ENCODE measurements around the gene TMEM263. TPM values are rescaled to one million over a fixed set of nuclear protein-coding genes. Genes with fewer than 3 reads are reported as not detected.
A peak's percentile ranks its signal among the peaks of the same experiment; 100 is the strongest.

TMEM263 gene
- total RNA-seq, 1 experiment from 2014 or later: 38.5 TPM

GRCh38 chr12:106926657-106927056 is 29.1 kb upstream of the TMEM263 start:
- Histone ChIP-seq H3K36me3 (ENCODE audit: insufficient read depth, low read length) (no peaks in the 10 kb centered on the region), H3K79me2 (ENCODE audit: low read length) (no peaks in the 10 kb centered on the region), H3K27me3 (ENCODE audit: low read length) (no peaks in the 10 kb centered on the region), H3K27ac (ENCODE audit: low read length) (no peak overlapping the region), H3K9ac (ENCODE audit: low read length) (no peak overlapping the region), H3K9me3 (ENCODE audit: low read length) (no peaks in the 10 kb centered on the region), H3K9me2 (replicated peaks; ENCODE audit: insufficient read depth, low read length) (no peaks in the 10 kb centered on the region), H3K4me2 (ENCODE audit: low read depth, low read length, poor library complexity, severe bottlenecking) (no peak overlapping the region), H2AFZ (ENCODE audit: low read length) (no peak overlapping the region), H3K4me1 (ENCODE audit: low read length) (no peaks in the 10 kb centered on the region), H3K4me3 (ENCODE audit: low read length) (no peak overlapping the region), H4K20me1 (ENCODE audit: insufficient read depth, low read depth, low read length) (no peaks in the 10 kb centered on the region)
- no peak for DNase-seq

DNA sequence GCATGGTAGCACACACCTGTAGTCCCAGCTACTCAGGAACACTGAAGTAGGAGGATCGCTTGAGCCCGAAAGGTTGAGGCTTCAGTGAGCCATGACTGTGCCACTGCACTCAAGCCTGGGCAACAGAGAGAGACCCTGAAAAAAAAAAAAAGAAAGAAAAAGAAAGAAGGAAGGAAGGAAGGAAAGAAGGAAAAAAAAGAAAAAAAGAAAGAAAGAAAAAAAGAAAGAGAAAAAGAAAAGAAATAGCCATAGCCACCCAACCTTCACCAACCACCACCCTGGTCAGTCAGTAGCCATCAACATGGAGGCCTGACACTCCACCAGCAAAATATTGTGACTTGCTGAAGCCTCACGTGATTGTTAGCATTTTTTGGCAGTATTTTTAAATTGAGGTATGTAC is 21.4 kb upstream of the TMEM263 start:
- Histone ChIP-seq H3K36me3 (ENCODE audit: insufficient read depth, low read length) (no peaks in the 10 kb centered on the region), H3K4me3 (ENCODE audit: low read length) (no peak overlapping the region), H3K9me2 (replicated peaks; ENCODE audit: insufficient read depth, low read length) (no peaks in the 10 kb centered on the region), H3K79me2 (ENCODE audit: low read length) (no peaks in the 10 kb centered on the region), H3K9ac (ENCODE audit: low read length) (no peak overlapping the region), H3K9me3 (ENCODE audit: low read length) (no peaks in the 10 kb centered on the region), H3K27ac (ENCODE audit: low read length) (no peak overlapping the region), H4K20me1 (ENCODE audit: insufficient read depth, low read depth, low read length) (no peaks in the 10 kb centered on the region), H2AFZ (ENCODE audit: low read length) (no peak overlapping the region), H3K4me2 (ENCODE audit: low read depth, low read length, poor library complexity, severe bottlenecking) (no peak overlapping the region), H3K4me1 (ENCODE audit: low read length) (no peaks in the 10 kb centered on the region), H3K27me3 (ENCODE audit: low read length) (no peaks in the 10 kb centered on the region)
- DNase-seq: no peak

DNA sequence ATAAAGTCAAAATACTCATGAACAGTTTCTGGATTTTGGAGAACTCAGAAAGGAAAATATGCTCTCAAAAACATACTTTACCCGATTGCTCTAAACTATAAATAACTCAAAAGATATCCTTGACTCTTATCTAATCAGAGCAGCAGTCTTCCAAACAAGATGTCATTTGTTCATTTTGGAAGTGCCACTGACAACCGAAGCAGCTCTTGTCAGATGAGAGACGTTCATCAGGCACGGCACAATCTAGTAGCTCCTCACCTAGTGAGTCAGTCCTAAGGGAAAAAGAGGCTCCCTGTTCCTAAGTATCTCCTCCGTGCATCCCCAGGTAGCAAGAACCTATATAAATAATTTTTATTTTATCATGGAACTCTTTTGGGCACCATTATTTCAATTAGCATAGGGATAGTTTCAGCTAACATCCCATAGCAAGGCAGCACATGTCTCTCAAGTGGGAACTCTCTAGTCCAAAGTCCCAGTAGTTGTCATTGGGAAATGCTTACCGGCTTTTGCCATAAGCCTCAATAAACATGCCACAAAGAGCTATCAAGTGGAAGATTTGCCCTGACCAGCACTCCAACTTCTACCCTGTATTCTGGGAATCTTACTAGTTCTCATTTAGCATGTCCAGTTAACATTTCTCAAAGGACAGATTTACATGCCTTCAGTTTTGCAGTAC is 14.1 kb upstream of the TMEM263 start:
- H3K4me2 ChIP-seq (ENCODE audit: low read depth, low read length, poor library complexity, severe bottlenecking): no peak overlapping the region
- H3K9me2 ChIP-seq (replicated peaks; ENCODE audit: insufficient read depth, low read length): no peaks in the 10 kb centered on the region
- H2AFZ ChIP-seq (ENCODE audit: low read length): no peak overlapping the region
- H3K4me3 ChIP-seq (ENCODE audit: low read length): no peak overlapping the region
- H4K20me1 ChIP-seq (ENCODE audit: insufficient read depth, low read depth, low read length): no peaks in the 10 kb centered on the region
- no peak overlapping the region for H3K27ac ChIP-seq (ENCODE audit: low read length)
- no peak overlapping the region for H3K9ac ChIP-seq (ENCODE audit: low read length)
- no peaks in the 10 kb centered on the region for H3K36me3 ChIP-seq (ENCODE audit: insufficient read depth, low read length)
- H3K4me1 ChIP-seq (ENCODE audit: low read length): no peaks in the 10 kb centered on the region
- peaks cover 5% of the 10 kb centered on the region; the same call in 1 of the 2 replicates for H3K9me3 ChIP-seq (ENCODE audit: low read length)
- no peaks in the 10 kb centered on the region for H3K79me2 ChIP-seq (ENCODE audit: low read length)
- H3K27me3 ChIP-seq (ENCODE audit: low read length): no peaks in the 10 kb centered on the region
- DNase-seq: peak; percentile 29

GRCh38 chr12:106942775-106943174 is 12.9 kb upstream of the TMEM263 start:
- DNase-seq: peak; percentile 11
- Histone ChIP-seq H3K4me1 (ENCODE audit: low read length) (no peaks in the 10 kb centered on the region), H3K4me2 (ENCODE audit: low read depth, low read length, poor library complexity, severe bottlenecking) (no peak overlapping the region), H3K9ac (ENCODE audit: low read length) (no peak overlapping the region), H3K9me2 (replicated peaks; ENCODE audit: insufficient read depth, low read length) (no peaks in the 10 kb centered on the region), H3K27me3 (ENCODE audit: low read length) (no peaks in the 10 kb centered on the region), H3K36me3 (ENCODE audit: insufficient read depth, low read length) (no peaks in the 10 kb centered on the region), H3K79me2 (ENCODE audit: low read length) (no peaks in the 10 kb centered on the region), H3K4me3 (ENCODE audit: low read length) (no peak overlapping the region), H3K27ac (ENCODE audit: low read length) (no peak overlapping the region), H4K20me1 (ENCODE audit: insufficient read depth, low read depth, low read length) (no peaks in the 10 kb centered on the region), H3K9me3 (ENCODE audit: low read length) (peaks cover 5% of the 10 kb centered on the region; the same call in 1 of the 2 replicates), H2AFZ (ENCODE audit: low read length) (no peak overlapping the region)

DNA sequence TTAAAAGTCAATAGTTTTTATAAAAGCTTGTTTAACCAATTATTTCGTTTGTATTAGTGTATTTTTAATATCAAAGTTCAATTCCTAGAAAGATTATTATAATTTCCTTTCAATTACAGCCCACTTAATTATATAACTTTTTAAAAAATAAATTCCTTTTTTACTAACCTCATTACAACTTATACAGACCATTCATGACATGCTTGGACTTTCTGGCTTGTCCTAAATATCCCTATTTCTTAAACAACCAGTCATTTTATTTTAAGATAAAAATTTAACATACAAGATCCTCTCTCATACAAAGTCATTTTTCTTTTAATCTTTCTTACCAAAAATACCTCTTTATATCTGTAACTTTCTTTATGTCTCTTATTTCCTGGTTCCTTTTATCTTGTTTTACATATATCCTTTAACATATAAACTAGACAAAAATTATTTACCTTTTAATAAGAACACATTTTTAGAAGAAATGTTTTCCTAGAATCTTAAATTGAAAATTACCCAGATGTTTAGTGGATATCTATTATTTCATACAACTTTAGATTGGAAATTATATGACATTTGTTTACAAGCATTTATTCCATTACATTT is 10.4 kb upstream of the TMEM263 start:
- no peaks in the 10 kb centered on the region for H3K4me1 ChIP-seq (ENCODE audit: low read length)
- H3K4me3 ChIP-seq (ENCODE audit: low read length): no peak overlapping the region
- H4K20me1 ChIP-seq (ENCODE audit: insufficient read depth, low read depth, low read length): no peaks in the 10 kb centered on the region
- H3K36me3 ChIP-seq (ENCODE audit: insufficient read depth, low read length): no peaks in the 10 kb centered on the region
- H3K79me2 ChIP-seq (ENCODE audit: low read length): no peaks in the 10 kb centered on the region
- peak; percentile 35 for DNase-seq
- H3K27ac ChIP-seq (ENCODE audit: low read length): no peak overlapping the region
- H3K9me2 ChIP-seq (replicated peaks; ENCODE audit: insufficient read depth, low read length): no peaks in the 10 kb centered on the region
- no peak overlapping the region for H3K9ac ChIP-seq (ENCODE audit: low read length)
- H3K9me3 ChIP-seq (ENCODE audit: low read length): peaks cover 5% of the 10 kb centered on the region; the same call in 1 of the 2 replicates
- no peak overlapping the region for H2AFZ ChIP-seq (ENCODE audit: low read length)
- H3K4me2 ChIP-seq (ENCODE audit: low read depth, low read length, poor library complexity, severe bottlenecking): no peak overlapping the region
- H3K27me3 ChIP-seq (ENCODE audit: low read length): no peaks in the 10 kb centered on the region

DNA sequence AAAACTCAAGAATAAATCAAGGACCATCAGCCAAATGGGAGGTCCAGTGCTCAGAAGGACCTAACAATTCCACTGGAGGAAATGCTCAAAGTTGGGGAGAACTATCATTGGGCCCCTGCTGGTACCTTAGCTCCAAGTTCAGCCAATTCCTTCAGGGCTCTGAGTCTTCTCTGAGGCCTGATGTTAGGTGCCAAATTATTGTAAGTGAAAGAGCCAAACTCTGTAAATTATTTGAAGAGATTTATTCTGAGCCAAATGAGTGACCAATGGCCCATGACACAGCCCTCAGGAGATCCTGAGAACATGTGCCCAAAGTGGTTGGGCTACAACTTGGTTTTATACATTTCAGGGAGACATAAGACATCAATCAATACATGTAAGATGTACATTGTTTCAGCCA is 8.2 kb upstream of the TMEM263 start:
- no peak for DNase-seq
- no peaks in the 10 kb centered on the region for H3K9me2 ChIP-seq (replicated peaks; ENCODE audit: insufficient read depth, low read length)
- H3K9me3 ChIP-seq (ENCODE audit: low read length): peaks cover 5% of the 10 kb centered on the region; the same call in 1 of the 2 replicates

DNA sequence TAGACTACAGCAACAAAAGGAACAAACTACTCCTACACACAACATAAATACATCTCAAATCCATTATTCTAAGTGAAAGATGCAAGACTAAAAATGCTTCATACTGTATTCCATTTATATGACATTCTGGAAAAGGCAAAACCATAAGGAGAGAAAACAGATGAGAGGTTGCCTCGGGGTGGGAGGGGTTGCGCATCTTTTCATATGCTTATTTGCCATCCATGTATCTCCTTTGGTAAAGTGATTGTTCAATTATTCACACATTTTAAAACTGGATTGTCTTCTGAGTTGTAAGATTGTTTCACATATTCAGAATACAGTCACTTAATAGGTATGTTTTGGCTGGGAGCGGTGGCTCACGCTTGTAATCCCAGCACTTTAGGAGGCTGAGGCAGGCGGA is 5.1 kb upstream of the TMEM263 start:
- H4K20me1 ChIP-seq (ENCODE audit: insufficient read depth, low read depth, low read length): no peaks in the 10 kb centered on the region
- H3K9ac ChIP-seq (ENCODE audit: low read length): no peak overlapping the region
- no peak for DNase-seq
- H2AFZ ChIP-seq (ENCODE audit: low read length): no peak overlapping the region
- H3K9me3 ChIP-seq (ENCODE audit: low read length): no peaks in the 10 kb centered on the region
- H3K36me3 ChIP-seq (ENCODE audit: insufficient read depth, low read length): no peaks in the 10 kb centered on the region
- H3K4me2 ChIP-seq (ENCODE audit: low read depth, low read length, poor library complexity, severe bottlenecking): no peak overlapping the region
- peaks cover 12% of the 10 kb centered on the region for H3K4me1 ChIP-seq (ENCODE audit: low read length)
- no peaks in the 10 kb centered on the region for H3K27me3 ChIP-seq (ENCODE audit: low read length)
- H3K27ac ChIP-seq (ENCODE audit: low read length): no peak overlapping the region
- no peaks in the 10 kb centered on the region for H3K9me2 ChIP-seq (replicated peaks; ENCODE audit: insufficient read depth, low read length)
- H3K4me3 ChIP-seq (ENCODE audit: low read length): no peak overlapping the region
- no peaks in the 10 kb centered on the region for H3K79me2 ChIP-seq (ENCODE audit: low read length)

More for the DNA sequence above, 8.2 kb upstream of the TMEM263 start:
- Histone ChIP-seq H4K20me1 (ENCODE audit: insufficient read depth, low read depth, low read length) (no peaks in the 10 kb centered on the region), H3K27me3 (ENCODE audit: low read length) (no peaks in the 10 kb centered on the region), H3K4me1 (ENCODE audit: low read length) (no peaks in the 10 kb centered on the region), H3K4me3 (ENCODE audit: low read length) (no peak overlapping the region), H3K36me3 (ENCODE audit: insufficient read depth, low read length) (no peaks in the 10 kb centered on the region), H2AFZ (ENCODE audit: low read length) (no peak overlapping the region), H3K79me2 (ENCODE audit: low read length) (no peaks in the 10 kb centered on the region), H3K27ac (ENCODE audit: low read length) (no peak overlapping the region), H3K9ac (ENCODE audit: low read length) (no peak overlapping the region), H3K4me2 (ENCODE audit: low read depth, low read length, poor library complexity, severe bottlenecking) (no peak overlapping the region)

GRCh38 chr12:106953352-106954250 is 2.1 kb upstream of the TMEM263 start:
- peaks cover 24% of the 10 kb centered on the region for H3K79me2 ChIP-seq (ENCODE audit: low read length)
- no peak overlapping the region for H3K9ac ChIP-seq (ENCODE audit: low read length)
- no peak overlapping the region for H3K4me2 ChIP-seq (ENCODE audit: low read depth, low read length, poor library complexity, severe bottlenecking)
- no peak overlapping the region for H2AFZ ChIP-seq (ENCODE audit: low read length)
- no peaks in the 10 kb centered on the region for H3K9me3 ChIP-seq (ENCODE audit: low read length)
- no peak overlapping the region for H3K27ac ChIP-seq (ENCODE audit: low read length)
- no peaks in the 10 kb centered on the region for H3K36me3 ChIP-seq (ENCODE audit: insufficient read depth, low read length)
- H3K27me3 ChIP-seq (ENCODE audit: low read length): no peaks in the 10 kb centered on the region
- no peak overlapping the region for H3K4me3 ChIP-seq (ENCODE audit: low read length)
- peaks cover 25% of the 10 kb centered on the region for H3K4me1 ChIP-seq (ENCODE audit: low read length)
- no peaks in the 10 kb centered on the region for H3K9me2 ChIP-seq (replicated peaks; ENCODE audit: insufficient read depth, low read length)
- DNase-seq: peak; percentile 37
- no peaks in the 10 kb centered on the region; the same call in 1 of the 2 replicates for H4K20me1 ChIP-seq (ENCODE audit: insufficient read depth, low read depth, low read length)
